HL-60 (cell line): ENCODE data around the gene CDH23.

ENCODE experiments used
- CTCF ChIP-seq: IDR thresholded peaks from one replicate; pipeline ENCODE4 v1.5.1; 2011; ENCODE audit warnings: low read length, control low read depth, inconsistent platforms; ENCODE audit not compliant: insufficient read depth
- GABPA ChIP-seq: IDR thresholded peaks from 2 replicates; pipeline ENCODE4 v1.6.1; 2012; ENCODE audit warnings: low read depth
- POLR2AphosphoS5 ChIP-seq: IDR thresholded peaks from 2 replicates; pipeline ENCODE4 v1.6.1; 2012; ENCODE audit warnings: low read depth
- REST ChIP-seq: IDR thresholded peaks from 2 replicates; pipeline ENCODE4 v1.6.1; 2012; ENCODE audit warnings: low read depth; ENCODE audit not compliant: insufficient replicate concordance
- SPI1 ChIP-seq: IDR thresholded peaks from 2 replicates; pipeline ENCODE4 v1.6.1; 2012; ENCODE audit warnings: low read depth, mild to moderate bottlenecking, borderline replicate concordance

DNA sequence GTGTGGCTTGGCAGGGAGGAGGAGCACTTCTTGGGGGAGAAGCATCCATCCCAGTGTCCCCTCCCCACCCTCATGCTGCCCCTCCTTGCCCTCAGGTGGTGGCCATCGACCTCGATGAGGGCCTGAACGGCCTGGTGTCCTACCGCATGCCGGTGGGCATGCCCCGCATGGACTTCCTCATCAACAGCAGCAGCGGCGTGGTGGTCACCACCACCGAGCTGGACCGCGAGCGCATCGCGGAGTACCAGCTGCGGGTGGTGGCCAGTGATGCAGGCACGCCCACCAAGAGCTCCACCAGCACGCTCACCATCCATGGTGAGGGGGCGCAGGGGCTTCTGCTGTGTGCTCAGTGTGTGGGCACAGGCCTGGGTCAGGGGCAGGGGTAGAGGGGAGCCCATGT lies 308.1 kb downstream of the CDH23 start:
- no peak for TF ChIP-seq CTCF
- TF ChIP-seq POLR2AphosphoS5: no peak
- no peak for TF ChIP-seq SPI1
- TF ChIP-seq GABPA: no peak
- no peak for TF ChIP-seq REST
